Measurements from ENCODE around the gene SCLT1. TPM values are rescaled to one million over a fixed set of nuclear protein-coding genes. Genes with fewer than 3 reads are reported as not detected.

Gene SCLT1
- total and polyA plus RNA-seq, 2 donors (not counting 1 experiment from before 2014, with no cell fraction given): 3.5 to 27.2 TPM

DNA sequence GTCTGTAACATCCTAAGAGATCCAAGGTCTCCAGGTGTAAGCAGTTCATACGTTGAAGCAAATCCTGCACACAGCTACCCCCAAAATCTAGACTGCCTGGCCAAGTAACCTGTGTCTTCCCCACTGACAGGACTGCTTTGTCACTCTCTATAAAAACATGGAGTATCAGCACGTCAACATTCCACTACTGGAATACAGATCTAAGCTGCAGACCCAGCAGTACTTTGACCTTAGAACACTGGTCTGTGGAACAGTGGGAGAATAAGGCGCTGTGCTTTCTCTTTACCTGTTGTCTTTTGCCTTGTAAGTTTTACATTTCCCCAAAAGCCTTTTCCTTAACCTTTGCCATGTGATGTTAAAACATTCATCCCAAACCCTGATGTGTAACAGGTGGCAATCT lies 146.4 kb downstream of the SCLT1 start:
- Histone ChIP-seq H2AFZ (ENCODE audit: insufficient read depth, low read depth, low read length, poor library complexity, severe bottlenecking) (no peak overlapping the region), H3K27me3 (replicated peaks in 1 of 4; ENCODE audit: control extremely low read depth in 1 of 4, control insufficient read depth in 3 of 4, insufficient read depth in 4 of 4, low read length in 3 of 4) (no peaks in the 10 kb centered on the region), H3K4me2 (replicated peaks; ENCODE audit: low read depth, low read length, poor library complexity, severe bottlenecking) (no peak overlapping the region), H3K4me3 (ENCODE audit: control extremely low read depth in 1 of 5, extremely low read depth in 1 of 5, insufficient read depth in 1 of 5, low read depth in 2 of 5, low read length in 4 of 5) (no peak overlapping the region), H3K9me3 (ENCODE audit: control extremely low read depth in 1 of 3, control insufficient read depth in 2 of 3, insufficient read depth in 1 of 3, low read length in 2 of 3) (peaks cover 0 to 5% (median 0%) of the 10 kb centered on the region in 3 donors), H4K20me1 (ENCODE audit: control insufficient read depth, insufficient read depth, low read length, poor library complexity, severe bottlenecking) (no peaks in the 10 kb centered on the region), H3K36me3 (replicated peaks in 1 of 2; ENCODE audit: control extremely low read depth in 1 of 2, control insufficient read depth in 1 of 2, extremely low read depth in 1 of 2, insufficient read depth in 2 of 2, low read length in 1 of 2) (peaks cover 3 to 13% of the 10 kb centered on the region in 2 experiments), H3K79me2 (ENCODE audit: control insufficient read depth, insufficient read depth, low read length) (no peaks in the 10 kb centered on the region), H3K4me1 (ENCODE audit: control insufficient read depth in 2 of 2, insufficient read depth in 2 of 2, low read length in 2 of 2) (no peaks in the 10 kb centered on the region), H3K27ac (ENCODE audit: low read length in 2 of 2) (no peak overlapping the region), H3K9ac (ENCODE audit: low read length) (no peak overlapping the region)
- intact Hi-C loops (cut with micrococcal nuclease): no loop called here
- DNase-seq (no peak), ATAC-seq (ENCODE audit: low read depth) (no peak)
- Mint-ChIP-seq H3K4me1 (no peaks in the 10 kb centered on the region), H3K9me3 (ENCODE audit: insufficient read depth) (no peaks in the 10 kb centered on the region), H3K27ac (no peak overlapping the region), H3K4me3 (no peak overlapping the region), H3K27me3 (no peaks in the 10 kb centered on the region)
- CTCF ChIA-PET: no interaction called here
- no peak for TF ChIP-seq EZH2 (IDR thresholded peaks at IDR 0.05; ENCODE audit: borderline replicate concordance, insufficient read depth, low read depth, low read length, poor library complexity, severe bottlenecking)
- TF ChIP-seq, protein P1, sequence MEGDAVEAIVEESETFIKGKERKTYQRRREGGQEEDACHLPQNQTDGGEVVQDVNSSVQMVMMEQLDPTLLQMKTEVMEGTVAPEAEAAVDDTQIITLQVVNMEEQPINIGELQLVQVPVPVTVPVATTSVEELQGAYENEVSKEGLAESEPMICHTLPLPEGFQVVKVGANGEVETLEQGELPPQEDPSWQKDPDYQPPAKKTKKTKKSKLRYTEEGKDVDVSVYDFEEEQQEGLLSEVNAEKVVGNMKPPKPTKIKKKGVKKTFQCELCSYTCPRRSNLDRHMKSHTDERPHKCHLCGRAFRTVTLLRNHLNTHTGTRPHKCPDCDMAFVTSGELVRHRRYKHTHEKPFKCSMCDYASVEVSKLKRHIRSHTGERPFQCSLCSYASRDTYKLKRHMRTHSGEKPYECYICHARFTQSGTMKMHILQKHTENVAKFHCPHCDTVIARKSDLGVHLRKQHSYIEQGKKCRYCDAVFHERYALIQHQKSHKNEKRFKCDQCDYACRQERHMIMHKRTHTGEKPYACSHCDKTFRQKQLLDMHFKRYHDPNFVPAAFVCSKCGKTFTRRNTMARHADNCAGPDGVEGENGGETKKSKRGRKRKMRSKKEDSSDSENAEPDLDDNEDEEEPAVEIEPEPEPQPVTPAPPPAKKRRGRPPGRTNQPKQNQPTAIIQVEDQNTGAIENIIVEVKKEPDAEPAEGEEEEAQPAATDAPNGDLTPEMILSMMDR (IDR thresholded peaks at IDR 0.05): no peak
- POLR2A ChIA-PET: no interaction called here
- 100% methylated on average over 2 of the region's 3 CpGs for WGBS (ENCODE audit: insufficient coverage)

DNA sequence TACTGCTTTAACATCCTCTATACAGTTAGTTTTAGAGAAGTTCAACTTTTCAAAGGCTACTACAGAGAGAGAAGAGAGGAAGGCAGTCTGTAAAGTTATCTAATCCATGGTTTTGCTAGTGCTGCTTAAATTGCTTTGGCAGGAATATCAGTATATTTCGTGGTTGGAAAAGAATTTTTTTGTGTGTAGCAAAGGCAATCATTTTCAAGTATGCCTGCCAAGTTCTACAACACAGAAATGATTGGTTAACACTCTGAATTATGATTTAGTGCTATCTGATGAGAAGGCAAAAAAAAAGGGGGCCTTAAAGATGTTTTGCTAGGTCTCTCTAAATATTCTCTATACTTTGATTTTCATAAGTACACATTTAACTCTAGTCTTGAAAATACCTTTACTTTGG lies 150.7 kb downstream of the SCLT1 start:
- ATAC-seq (ENCODE audit: low read depth) (no peak), DNase-seq (no peak)
- POLR2A ChIA-PET: no interaction called here
- Histone ChIP-seq H4K20me1 (ENCODE audit: control insufficient read depth, insufficient read depth, low read length, poor library complexity, severe bottlenecking) (no peaks in the 10 kb centered on the region), H3K9ac (ENCODE audit: low read length) (no peak overlapping the region), H3K36me3 (replicated peaks in 1 of 2; ENCODE audit: control extremely low read depth in 1 of 2, control insufficient read depth in 1 of 2, extremely low read depth in 1 of 2, insufficient read depth in 2 of 2, low read length in 1 of 2) (peaks cover 3 to 13% of the 10 kb centered on the region in 2 experiments), H3K4me2 (replicated peaks; ENCODE audit: low read depth, low read length, poor library complexity, severe bottlenecking) (no peak overlapping the region), H3K9me3 (ENCODE audit: control extremely low read depth in 1 of 3, control insufficient read depth in 2 of 3, insufficient read depth in 1 of 3, low read length in 2 of 3) (peaks cover 0 to 5% (median 0%) of the 10 kb centered on the region in 3 donors), H3K27ac (ENCODE audit: low read length in 2 of 2) (no peak overlapping the region), H2AFZ (ENCODE audit: insufficient read depth, low read depth, low read length, poor library complexity, severe bottlenecking) (no peak overlapping the region), H3K79me2 (ENCODE audit: control insufficient read depth, insufficient read depth, low read length) (no peaks in the 10 kb centered on the region), H3K4me3 (ENCODE audit: control extremely low read depth in 1 of 5, extremely low read depth in 1 of 5, insufficient read depth in 1 of 5, low read depth in 2 of 5, low read length in 4 of 5) (no peak overlapping the region), H3K4me1 (ENCODE audit: control insufficient read depth in 2 of 2, insufficient read depth in 2 of 2, low read length in 2 of 2) (no peaks in the 10 kb centered on the region), H3K27me3 (replicated peaks in 1 of 4; ENCODE audit: control extremely low read depth in 1 of 4, control insufficient read depth in 3 of 4, insufficient read depth in 4 of 4, low read length in 3 of 4) (no peaks in the 10 kb centered on the region)
- no peak overlapping the region for H3K27ac Mint-ChIP-seq
- no peaks in the 10 kb centered on the region for H3K27me3 Mint-ChIP-seq
- H3K9me3 Mint-ChIP-seq (ENCODE audit: insufficient read depth): no peaks in the 10 kb centered on the region
- intact Hi-C loops (cut with micrococcal nuclease): no loop called here
- no CpG with 5 or more reads among the region's 1 CpG for WGBS (ENCODE audit: insufficient coverage)
- no peak for TF ChIP-seq EZH2 (IDR thresholded peaks at IDR 0.05; ENCODE audit: borderline replicate concordance, insufficient read depth, low read depth, low read length, poor library complexity, severe bottlenecking)
- TF ChIP-seq, protein P1 (IDR thresholded peaks at IDR 0.05): no peak
- no peaks in the 10 kb centered on the region for H3K4me1 Mint-ChIP-seq
- H3K4me3 Mint-ChIP-seq: no peak overlapping the region
- CTCF ChIA-PET: no interaction called here

All from B cell (primary cell).